Smooth muscle cell of the brain vasculature (primary cell): ENCODE data around the gene SPECC1L.

Source experiments
- DNase-seq: peaks from one replicate; pipeline ENCODE4 v3.0.0-alpha.2; 2012; ENCODE audit warnings: low read depth, low spot score

Gene SPECC1L

DNA sequence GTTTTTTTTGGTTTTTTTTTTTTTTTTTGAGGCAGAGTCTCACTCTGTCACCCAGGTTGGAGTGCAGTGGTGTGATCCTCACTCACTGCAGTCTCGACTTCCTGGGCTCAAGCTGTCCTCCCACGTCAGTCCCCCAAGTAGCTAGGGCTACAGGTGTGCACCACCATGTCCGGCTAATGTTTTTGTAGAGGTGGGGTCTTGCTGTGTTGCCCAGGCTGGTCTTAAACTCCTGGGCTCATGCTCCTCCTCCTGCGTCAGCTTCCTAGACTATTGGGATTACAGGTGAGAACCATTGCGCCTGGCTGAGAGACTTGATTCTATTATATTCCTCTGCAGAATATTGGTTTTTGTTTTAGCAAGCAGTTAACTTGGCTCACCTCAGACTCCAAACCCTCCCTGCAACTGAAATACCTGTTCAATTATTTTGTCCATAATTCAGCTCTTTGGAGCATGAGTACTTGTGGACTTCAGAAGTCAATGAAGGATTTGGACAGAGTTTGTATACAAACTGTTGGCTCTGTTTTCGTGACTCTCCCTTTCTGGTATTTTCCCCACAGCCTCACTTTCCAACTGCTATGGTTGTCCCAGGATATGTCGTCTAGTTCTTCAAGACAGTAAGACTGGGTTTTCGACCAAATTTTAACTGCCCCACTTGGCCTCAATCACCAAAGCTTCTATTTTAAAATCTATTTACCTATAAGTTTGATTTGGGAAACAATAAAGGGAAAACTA lies 87.6 kb downstream of the SPECC1L start:
- DNase-seq: no peak

- no peak for DNase-seq
Observed at GRCh38 chr22:24359452-24360120, 89.0 kb downstream of the SPECC1L start.

DNA sequence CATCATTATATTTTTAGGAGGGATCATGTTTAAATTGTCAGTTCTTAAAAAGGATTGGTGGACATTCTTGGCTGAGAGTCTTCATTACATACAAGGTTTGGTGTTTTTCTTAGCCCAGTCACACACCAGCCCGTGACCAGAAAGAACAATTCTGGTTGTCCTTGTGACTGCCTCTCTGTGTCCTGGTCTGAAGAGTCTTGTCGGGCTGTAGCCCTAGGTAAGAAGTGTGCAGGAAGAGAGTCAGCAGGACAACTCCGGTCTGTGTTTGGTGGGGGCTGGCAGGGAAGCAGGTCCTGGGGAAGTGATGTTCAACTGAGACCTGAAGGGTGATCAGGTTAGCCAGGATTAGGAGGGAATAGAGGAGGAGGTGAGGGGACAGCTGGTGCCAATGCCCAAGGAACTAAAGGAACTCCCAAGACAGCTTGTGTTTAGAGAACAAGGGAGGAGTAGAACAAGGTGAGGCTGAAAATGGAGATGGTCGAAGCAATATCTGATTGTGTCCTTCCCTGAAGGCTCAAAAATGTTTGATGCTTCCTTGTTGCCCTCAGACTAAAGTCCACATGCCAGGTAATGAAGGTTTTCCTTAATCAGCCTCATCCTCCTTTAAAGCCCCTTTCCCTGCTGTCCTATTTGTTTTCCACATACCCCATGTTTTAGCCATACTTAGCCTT lies 91.5 kb downstream of the SPECC1L start:
- no peak for DNase-seq

DNA sequence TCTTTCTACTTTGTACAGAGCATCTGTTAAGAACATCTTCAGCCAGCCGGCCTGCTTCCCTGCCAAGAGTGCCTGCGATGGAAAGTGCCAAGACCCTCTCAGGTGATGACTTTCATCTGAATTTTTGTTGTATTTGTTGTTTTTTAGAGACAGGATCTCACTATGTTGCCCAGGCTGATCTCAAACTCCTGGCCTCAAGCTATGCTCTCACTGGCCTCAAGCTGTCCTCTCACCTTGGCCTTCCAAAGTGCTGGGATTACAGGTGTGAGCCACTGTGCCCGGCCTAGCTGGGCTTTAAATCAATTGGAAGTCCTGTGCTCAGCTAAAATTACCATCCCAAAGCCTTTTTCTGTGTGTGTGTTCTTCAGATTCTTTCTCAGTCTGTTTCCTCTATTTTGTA lies 92.6 kb downstream of the SPECC1L start:
- DNase-seq: no peak

DNA sequence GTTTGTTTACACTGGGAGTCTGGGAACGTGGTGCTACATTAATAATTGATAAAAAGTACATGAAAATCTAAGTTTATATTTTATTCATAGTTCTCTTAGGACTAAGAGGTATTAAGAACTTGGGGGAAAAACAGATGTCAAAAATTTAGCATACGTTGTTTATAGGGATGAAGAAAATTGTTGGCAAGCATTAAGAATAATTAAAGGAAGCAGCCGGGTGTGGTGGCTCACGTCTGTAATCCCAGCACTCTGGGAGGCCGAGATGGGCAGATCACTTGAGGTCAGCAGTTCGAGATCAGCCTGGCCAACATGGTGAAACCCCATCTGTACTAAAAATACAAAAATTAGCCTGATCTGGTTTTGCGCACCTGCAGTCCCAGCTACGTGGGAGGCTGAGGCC lies 96.1 kb downstream of the SPECC1L start:
- DNase-seq: no peak

DNA sequence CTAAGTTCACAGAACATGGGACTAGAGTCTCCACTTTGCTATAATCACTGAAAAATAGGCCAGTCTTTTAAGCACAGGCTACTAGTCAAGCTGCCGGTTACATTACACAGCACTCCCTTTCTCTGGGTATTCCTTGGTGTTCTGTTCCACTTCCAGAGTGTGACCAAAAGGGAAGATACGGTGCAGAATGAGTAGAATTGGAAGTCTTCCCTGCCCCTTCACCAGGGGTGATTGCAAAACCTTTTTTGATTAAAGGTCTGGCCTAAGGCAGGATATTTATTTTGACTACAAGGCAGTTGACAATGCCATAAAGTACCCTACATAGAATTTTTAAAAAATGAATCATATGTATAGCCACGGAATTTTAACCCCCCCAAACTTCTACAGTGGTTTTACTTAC lies 97.2 kb downstream of the SPECC1L start:
- DNase-seq: no peak

- DNase-seq: no peak
Observed at GRCh38 chr22:24370401-24370800, 99.8 kb downstream of the SPECC1L start.

- DNase-seq: no peak
Observed at GRCh38 chr22:24376002-24376401, 105.4 kb downstream of the SPECC1L start.

DNA sequence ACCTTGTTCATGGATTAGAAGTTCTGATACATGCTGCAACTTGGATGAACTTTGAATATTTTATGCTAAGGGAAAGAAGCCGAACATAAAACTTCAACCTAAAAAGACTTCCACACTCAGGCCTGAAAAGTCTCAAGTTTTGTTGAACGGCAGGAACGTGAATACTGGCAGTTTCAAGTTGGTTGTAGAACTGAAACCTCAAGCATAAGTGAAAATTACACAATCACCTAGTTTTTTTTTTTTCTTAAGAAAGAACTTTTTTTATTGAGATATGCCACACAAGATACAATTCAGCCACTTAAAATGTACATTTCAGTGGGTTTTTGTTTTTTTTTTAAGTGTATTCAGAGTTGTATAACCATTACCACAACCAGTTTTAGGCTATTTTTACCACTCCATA lies 106.0 kb downstream of the SPECC1L start:
- DNase-seq: no peak

GRCh38 chr22:24379536-24379935 lies 108.9 kb downstream of the SPECC1L start:
- DNase-seq: no peak

- DNase-seq: no peak
Observed at GRCh38 chr22:24380220-24380904, 109.7 kb downstream of the SPECC1L start.

DNA sequence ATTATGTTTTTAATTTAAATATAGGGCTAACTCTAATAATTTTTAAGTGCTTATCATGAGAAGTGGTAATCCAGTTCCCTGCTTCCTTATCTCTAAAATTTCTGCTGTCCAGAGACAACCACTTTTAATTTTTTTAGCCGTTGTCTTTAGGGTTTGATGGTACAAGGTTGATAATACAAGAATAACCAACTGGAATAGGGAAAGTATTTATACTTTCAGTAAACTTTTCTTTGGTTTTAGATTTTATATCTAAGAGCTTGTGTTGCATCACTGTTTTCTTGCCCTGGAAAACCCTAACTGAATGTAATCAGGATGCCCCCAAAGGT lies 110.2 kb downstream of the SPECC1L start:
- DNase-seq: no peak

GRCh38 chr22:24383061-24383460 lies 112.4 kb downstream of the SPECC1L start:
- DNase-seq: no peak

- DNase-seq: no peak
Observed at GRCh38 chr22:24384131-24384530, 113.5 kb downstream of the SPECC1L start.

DNA sequence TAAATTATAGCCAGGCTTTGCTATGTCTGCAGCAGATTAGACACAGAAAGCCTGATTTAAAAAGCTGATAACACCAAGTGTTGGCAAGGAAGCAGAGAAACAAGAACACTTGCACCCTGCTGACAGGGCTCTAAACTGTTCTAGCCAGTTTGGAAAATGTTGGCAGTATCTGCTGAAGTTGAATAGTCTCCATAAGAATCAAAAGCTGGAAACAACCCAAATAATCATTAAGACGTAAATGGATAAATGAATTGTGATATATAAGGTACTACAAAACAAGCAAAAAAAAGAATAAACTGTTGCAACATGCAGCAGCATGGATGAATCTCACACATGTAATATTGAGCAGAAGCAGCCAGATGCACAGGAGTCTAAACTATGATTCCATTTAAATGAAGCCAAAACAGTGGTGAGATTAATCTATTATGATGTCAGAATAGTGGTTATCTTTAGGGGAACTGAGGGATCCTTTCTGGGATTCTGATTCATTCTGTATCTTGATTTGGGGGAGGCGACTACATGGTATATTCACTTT lies 116.4 kb downstream of the SPECC1L start:
- DNase-seq: no peak

DNA sequence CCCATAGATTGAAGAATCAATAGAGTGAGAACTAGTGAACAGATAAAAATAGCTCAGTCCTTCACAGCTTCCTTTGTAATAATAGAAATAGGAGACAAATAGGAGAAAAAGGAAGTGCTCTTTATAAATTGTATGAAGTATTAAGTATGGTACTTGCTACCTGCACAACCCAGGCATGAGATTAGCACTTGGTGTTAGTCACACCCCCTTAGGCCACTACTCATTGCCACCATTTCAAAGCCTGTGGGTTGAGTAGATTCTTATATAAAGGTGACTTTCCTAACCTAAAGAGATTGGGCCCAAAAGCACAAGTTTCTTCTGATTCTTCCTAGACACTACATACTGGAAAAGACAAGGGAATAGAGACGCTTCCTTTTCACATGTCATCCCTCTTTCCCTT lies 119.0 kb downstream of the SPECC1L start:
- no peak for DNase-seq

DNA sequence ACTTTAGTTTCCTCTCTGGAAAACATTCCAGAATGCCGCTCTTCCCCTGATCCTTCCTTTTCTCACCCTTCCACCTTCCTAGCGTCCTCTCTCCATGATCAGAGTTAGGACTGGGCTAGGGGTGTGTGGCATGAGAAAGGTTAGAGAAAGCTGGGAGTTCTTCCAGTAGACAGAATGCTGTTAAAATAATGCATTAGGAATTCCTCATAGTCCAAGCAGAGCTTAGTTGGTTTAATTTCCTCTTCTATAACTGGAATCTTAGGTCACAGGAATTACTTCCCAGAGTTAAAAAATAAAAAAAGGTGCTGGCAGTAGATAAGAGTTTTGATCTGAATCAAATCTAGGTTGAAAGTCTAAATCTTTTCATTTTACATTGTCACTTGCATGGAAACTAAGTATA lies 119.5 kb downstream of the SPECC1L start:
- DNase-seq: no peak

DNA sequence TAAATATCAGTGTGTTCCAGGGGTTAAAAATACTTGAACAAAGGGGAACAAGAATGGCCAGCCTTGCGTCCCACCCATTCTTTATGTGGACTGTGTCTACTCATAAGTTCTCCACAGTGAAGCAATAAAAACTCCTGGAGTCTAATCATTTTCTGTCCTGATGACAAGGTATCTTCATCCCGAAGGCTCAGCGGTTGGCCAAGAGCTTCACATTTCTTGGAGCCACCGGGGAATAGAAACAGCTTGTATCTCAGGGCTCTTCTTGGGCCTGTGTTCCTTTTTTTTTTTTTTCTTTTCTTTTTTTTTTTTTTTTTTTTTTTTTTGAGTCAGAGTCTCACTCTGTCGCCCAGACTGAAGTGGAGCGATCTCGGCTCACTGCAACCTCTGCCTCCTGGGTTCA lies 119.9 kb downstream of the SPECC1L start:
- DNase-seq: no peak

- DNase-seq: no peak
Observed at GRCh38 chr22:24391836-24392217, 121.2 kb downstream of the SPECC1L start.

DNA sequence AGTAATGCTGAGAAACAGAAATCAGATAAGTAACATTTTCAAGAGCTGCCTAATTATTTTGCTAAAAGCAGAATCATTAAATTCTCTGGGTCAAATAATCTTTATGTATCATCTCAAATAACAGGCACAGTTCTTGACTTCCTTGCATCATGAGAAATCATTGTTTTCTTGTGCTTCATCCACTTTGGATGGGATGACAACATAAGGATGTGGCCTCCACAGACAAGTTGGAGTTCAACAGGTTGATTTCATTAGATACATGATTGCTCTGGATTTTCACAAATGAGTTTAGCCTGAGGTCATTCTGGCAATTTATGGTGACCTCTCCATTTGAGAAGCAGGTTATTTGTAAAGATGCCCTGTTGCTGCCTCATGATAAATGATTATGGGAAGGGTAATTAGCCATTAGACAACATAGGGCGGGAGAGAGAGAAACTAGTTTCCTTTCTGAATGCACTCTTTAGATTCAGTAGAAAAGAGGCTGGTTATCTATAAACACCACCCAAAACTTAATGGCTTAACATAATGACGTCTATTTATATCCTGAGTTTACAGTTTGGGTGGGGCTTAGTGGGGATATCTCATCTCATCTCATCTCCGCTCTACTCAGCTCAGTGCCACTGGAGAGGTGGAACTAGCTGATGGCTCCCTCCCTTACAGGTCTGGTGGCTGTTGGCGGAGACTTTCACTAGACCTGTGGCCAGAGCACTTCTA lies 121.7 kb downstream of the SPECC1L start:
- DNase-seq: no peak

- DNase-seq: no peak
Observed at GRCh38 chr22:24393012-24393559, 122.5 kb downstream of the SPECC1L start.
